A549 treated with AZD2906 at 1 μM for 4 hours (cell line): ENCODE data around the gene SLC33A1. TPM values are rescaled to one million over a fixed set of nuclear protein-coding genes. Genes with fewer than 3 reads are reported as not detected.

Experiments used
- total RNA-seq: library from RNA; stranded (reverse); fragments of 200-300 nt; extraction: Qiagen RNA extraction; gene quantifications from 5 replicates; pipeline ENCODE4 v1.2.3, GENCODE V29; 2022

SLC33A1 gene
- 12.9 to 15.4 TPM (median 14.1 TPM) in 5 replicates for total RNA-seq

GRCh38 chr3:155854141-155854940 is at the start of gene SLC33A1:
SLC33A1 (minus strand) TSS chr3:155854427; CDS start chr3:155853997, 430 bp downstream.

GRCh38 chr3:155870133-155870944 is 16.1 kb upstream of the SLC33A1 start, which contains the start of gene GMPS:
GMPS (plus strand) TSS chr3:155870650; CDS start chr3:155870871, 221 bp downstream.

DNA sequence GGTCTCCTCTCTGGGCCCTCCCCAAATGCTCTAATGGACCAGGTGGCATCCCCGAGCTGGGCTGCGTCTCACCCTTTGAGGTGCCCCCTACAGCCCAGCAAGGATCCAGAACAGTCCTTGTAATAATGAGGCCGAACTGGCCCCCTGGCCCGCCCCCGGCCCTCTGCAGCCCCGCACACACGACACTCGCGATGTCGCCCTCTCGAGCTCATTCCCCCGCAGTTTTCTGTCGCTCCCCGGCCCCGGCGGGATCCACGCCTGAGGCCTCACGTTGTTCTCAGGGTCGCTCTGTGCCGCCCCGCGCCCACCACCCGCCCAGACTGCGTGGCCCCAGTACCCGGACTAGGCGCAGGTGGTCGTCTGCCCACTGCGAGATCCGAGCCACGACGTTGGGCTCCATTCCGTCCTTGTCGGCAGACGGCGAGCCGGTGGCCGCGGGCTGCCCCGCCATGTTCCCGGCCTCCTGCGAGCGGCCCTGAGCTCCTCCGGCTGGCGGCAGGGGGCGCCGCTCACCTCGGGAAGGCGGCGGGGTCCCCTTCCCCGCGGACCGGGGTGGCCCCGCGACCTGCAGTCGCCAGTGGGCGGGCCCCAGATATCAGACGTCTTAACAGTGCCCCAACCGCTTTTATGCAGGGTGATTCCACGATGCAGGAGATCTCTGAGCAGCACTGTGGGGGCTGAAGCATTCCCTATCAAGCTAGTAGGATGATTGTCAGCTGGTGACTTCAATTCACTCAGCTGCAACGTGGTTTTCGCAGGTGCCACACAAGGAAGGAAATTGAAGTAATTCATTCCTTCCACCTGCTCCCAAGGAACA is 48.2 kb downstream of the SLC33A1 start, which contains the start of gene C3orf33:
TSS of gene C3orf33 (minus strand) at position 477 of the 817 bp plus-strand sequence. CDS start at position 451, 26 bp downstream.

Other genes starting within 250 kb of the SLC33A1 start
- gene PLCH1, start 109.4 kb downstream of the SLC33A1 start, total RNA-seq, result 0.72 to 0.92 TPM (median 0.85 TPM) in 5 replicates
- 5.0 to 6.5 TPM (median 6.0 TPM) in 5 replicates for gene C3orf33, start 48.1 kb downstream of the SLC33A1 start, total RNA-seq
- 70.0 to 88.5 TPM (median 74.8 TPM) in 5 replicates for gene GMPS, start 16.2 kb upstream of the SLC33A1 start, total RNA-seq